Measurements from ENCODE around the gene ANXA5.

The ANXA5 gene

GRCh38 chr4:121724671-121725070 lies 27.9 kb upstream of the ANXA5 start:
- DNase-seq (ENCODE audit: low spot score in 2 of 2) (no peak), ATAC-seq (no peak)
- no peaks in the 10 kb centered on the region for H3K4me1 Mint-ChIP-seq
- no peaks in the 10 kb centered on the region for H3K36me3 Mint-ChIP-seq
- no peak overlapping the region for H3K27ac Mint-ChIP-seq
- no peaks in the 10 kb centered on the region for H3K9me3 Mint-ChIP-seq
- H3K4me3 Mint-ChIP-seq = no peak overlapping the region

- Mint-ChIP-seq H3K4me3 (no peak overlapping the region), H3K9me3 (no peaks in the 10 kb centered on the region), H3K27ac (no peak overlapping the region), H3K4me1 (no peaks in the 10 kb centered on the region), H3K36me3 (no peaks in the 10 kb centered on the region)
- no peak for ATAC-seq
- no peak for DNase-seq (ENCODE audit: low spot score in 2 of 2)
Measured at GRCh38 chr4:121721700-121722099, 24.9 kb upstream of the ANXA5 start.

- Mint-ChIP-seq H3K9me3 (no peaks in the 10 kb centered on the region), H3K36me3 (no peaks in the 10 kb centered on the region), H3K27ac (no peak overlapping the region), H3K4me1 (no peaks in the 10 kb centered on the region), H3K4me3 (no peak overlapping the region)
- no peak for DNase-seq (ENCODE audit: low spot score in 2 of 2)
- no peak for ATAC-seq
Measured at GRCh38 chr4:121720109-121720508, 23.3 kb upstream of the ANXA5 start.

GRCh38 chr4:121717680-121718237 lies 21.0 kb upstream of the ANXA5 start:
- Mint-ChIP-seq H3K9me3 (no peaks in the 10 kb centered on the region), H3K27ac (no peak overlapping the region), H3K36me3 (no peaks in the 10 kb centered on the region), H3K4me1 (no peaks in the 10 kb centered on the region), H3K4me3 (no peak overlapping the region)
- ATAC-seq = no peak
- no peak for DNase-seq (ENCODE audit: low spot score in 2 of 2)

GRCh38 chr4:121714548-121714947 lies 17.8 kb upstream of the ANXA5 start:
- Mint-ChIP-seq H3K4me3 (no peak overlapping the region), H3K27ac (no peak overlapping the region), H3K4me1 (peaks cover 15% of the 10 kb centered on the region)

GRCh38 chr4:121712783-121713182 lies 16.0 kb upstream of the ANXA5 start:
- Mint-ChIP-seq H3K9me3 (no peaks in the 10 kb centered on the region), H3K4me1 (peaks cover 31% of the 10 kb centered on the region), H3K27ac (no peak overlapping the region), H3K4me3 (no peak overlapping the region), H3K36me3 (no peaks in the 10 kb centered on the region)
- no peak for DNase-seq (ENCODE audit: low spot score in 2 of 2)
- no peak for ATAC-seq

More at GRCh38 chr4:121714548-121714947, 17.8 kb upstream of the ANXA5 start:
- Mint-ChIP-seq H3K36me3 (no peaks in the 10 kb centered on the region), H3K9me3 (no peaks in the 10 kb centered on the region)
- DNase-seq (ENCODE audit: low spot score in 2 of 2) (no peak), ATAC-seq (no peak)

- DNase-seq (ENCODE audit: low spot score in 2 of 2) = no peak
- ATAC-seq = no peak
- no peaks in the 10 kb centered on the region for H3K36me3 Mint-ChIP-seq
- H3K27ac Mint-ChIP-seq = no peak overlapping the region
- H3K9me3 Mint-ChIP-seq = no peaks in the 10 kb centered on the region
- peaks cover 38% of the 10 kb centered on the region for H3K4me1 Mint-ChIP-seq
- peak overlapping the region; percentile 34 for H3K4me3 Mint-ChIP-seq
Measured at GRCh38 chr4:121712001-121712651, 15.3 kb upstream of the ANXA5 start.

GRCh38 chr4:121711263-121712000 lies 14.7 kb upstream of the ANXA5 start:
- Mint-ChIP-seq H3K4me3 (peak overlapping the region; percentile 34), H3K4me1 (peaks cover 44% of the 10 kb centered on the region), H3K27ac (no peak overlapping the region), H3K36me3 (peaks cover 7% of the 10 kb centered on the region), H3K9me3 (no peaks in the 10 kb centered on the region)
- ATAC-seq (peak; percentile 66), DNase-seq (ENCODE audit: low spot score in 2 of 2) (peak; percentile 22 to 65)

- H3K36me3 Mint-ChIP-seq = peaks cover 10% of the 10 kb centered on the region
- peaks cover 47% of the 10 kb centered on the region for H3K4me1 Mint-ChIP-seq
- peak; percentile 55 for ATAC-seq
- H3K4me3 Mint-ChIP-seq = no peak overlapping the region
- H3K27ac Mint-ChIP-seq = no peak overlapping the region
- H3K9me3 Mint-ChIP-seq = no peaks in the 10 kb centered on the region
- DNase-seq (ENCODE audit: low spot score in 2 of 2) = no peak
Measured at GRCh38 chr4:121709766-121710405, 13.1 kb upstream of the ANXA5 start.

GRCh38 chr4:121707344-121707743 lies 10.6 kb upstream of the ANXA5 start:
- no peaks in the 10 kb centered on the region for H3K9me3 Mint-ChIP-seq
- H3K27ac Mint-ChIP-seq = peak overlapping the region; percentile 18
- ATAC-seq = peak; percentile 73

GRCh38 chr4:121706595-121707021 lies 9.8 kb upstream of the ANXA5 start:
- ATAC-seq = peak; percentile 98
- peak overlapping the region; percentile 18 for H3K27ac Mint-ChIP-seq
- peaks cover 43% of the 10 kb centered on the region for H3K4me1 Mint-ChIP-seq
- no peaks in the 10 kb centered on the region for H3K9me3 Mint-ChIP-seq
- H3K36me3 Mint-ChIP-seq = peaks cover 10% of the 10 kb centered on the region
- peak; percentile 47 to 88 for DNase-seq (ENCODE audit: low spot score in 2 of 2)
- peak overlapping the region; percentile 44 for H3K4me3 Mint-ChIP-seq

More at GRCh38 chr4:121707344-121707743, 10.6 kb upstream of the ANXA5 start:
- DNase-seq (ENCODE audit: low spot score in 2 of 2) = no peak
- Mint-ChIP-seq H3K36me3 (peaks cover 10% of the 10 kb centered on the region), H3K4me1 (peaks cover 47% of the 10 kb centered on the region), H3K4me3 (peak overlapping the region; percentile 44)

- H3K27ac Mint-ChIP-seq = no peak overlapping the region
- no peak overlapping the region for H3K4me3 Mint-ChIP-seq
- DNase-seq (ENCODE audit: low spot score in 2 of 2) = no peak
- ATAC-seq = no peak
- H3K9me3 Mint-ChIP-seq = no peaks in the 10 kb centered on the region
- peaks cover 10% of the 10 kb centered on the region for H3K36me3 Mint-ChIP-seq
- peaks cover 44% of the 10 kb centered on the region for H3K4me1 Mint-ChIP-seq
Measured at GRCh38 chr4:121705521-121705920, 8.7 kb upstream of the ANXA5 start.

- Mint-ChIP-seq H3K4me1 (peaks cover 27% of the 10 kb centered on the region), H3K27ac (no peak overlapping the region), H3K9me3 (no peaks in the 10 kb centered on the region), H3K4me3 (no peak overlapping the region), H3K36me3 (peaks cover 15% of the 10 kb centered on the region)
- DNase-seq (ENCODE audit: low spot score in 2 of 2) (no peak), ATAC-seq (no peak)
Measured at GRCh38 chr4:121702136-121702535, 5.4 kb upstream of the ANXA5 start.

- Mint-ChIP-seq H3K36me3 (peaks cover 10% of the 10 kb centered on the region), H3K4me3 (no peak overlapping the region)
Measured at GRCh38 chr4:121701263-121701662, 4.5 kb upstream of the ANXA5 start.

GRCh38 chr4:121698236-121698671 lies 1.5 kb upstream of the ANXA5 start:
- DNase-seq (ENCODE audit: low spot score in 2 of 2) = no peak
- H3K27ac Mint-ChIP-seq = no peak overlapping the region
- H3K4me1 Mint-ChIP-seq = peaks cover 28% of the 10 kb centered on the region
- H3K9me3 Mint-ChIP-seq = no peaks in the 10 kb centered on the region
- H3K36me3 Mint-ChIP-seq = peaks cover 23% of the 10 kb centered on the region
- no peak overlapping the region for H3K4me3 Mint-ChIP-seq
- no peak for ATAC-seq

More at GRCh38 chr4:121701263-121701662, 4.5 kb upstream of the ANXA5 start:
- Mint-ChIP-seq H3K4me1 (peaks cover 20% of the 10 kb centered on the region), H3K27ac (no peak overlapping the region), H3K9me3 (no peaks in the 10 kb centered on the region)
- DNase-seq (ENCODE audit: low spot score in 2 of 2) (no peak), ATAC-seq (no peak)
